Mesendoderm (in vitro differentiated cells): Measurements from ENCODE around the gene IRF2.

ENCODE experiments used
- DNase-seq: peaks from one replicate; pipeline ENCODE4 v3.0.0; 2013
- H2AK5ac ChIP-seq: 2 replicates; pipeline ENCODE4 v1.6.1; 2013; ENCODE audit warnings: low read length, inconsistent platforms
- H2BK120ac ChIP-seq: 2 replicates; pipeline ENCODE4 v1.6.1; 2013; ENCODE audit warnings: low read depth, mild to moderate bottlenecking, low read length, moderate library complexity, mixed read lengths
- H2BK15ac ChIP-seq: replicated peaks from 2 replicates; pipeline ENCODE4 v1.6.1; 2013; ENCODE audit warnings: low read depth, mild to moderate bottlenecking, moderate library complexity
- H2BK5ac ChIP-seq: 2 replicates; pipeline ENCODE4 v1.6.1; 2013; ENCODE audit warnings: low read length, inconsistent platforms
- H3K18ac ChIP-seq: 2 replicates; pipeline ENCODE4 v1.6.1; 2013; ENCODE audit warnings: mild to moderate bottlenecking, low read length, mixed read lengths
- H3K23ac ChIP-seq: one replicate; pipeline ENCODE4 v1.6.1; 2013; ENCODE audit warnings: low read length
- H3K27ac ChIP-seq: 2 replicates; pipeline ENCODE4 v1.5.1; 2013; ENCODE audit warnings: low read depth, mild to moderate bottlenecking, inconsistent platforms, low read length, moderate library complexity
- H3K27me3 ChIP-seq: 2 replicates; pipeline ENCODE4 v1.6.1; 2013; ENCODE audit warnings: low read length, control low read depth, mild to moderate bottlenecking, inconsistent platforms; ENCODE audit not compliant: insufficient read depth, poor library complexity
- H3K36me3 ChIP-seq: 2 replicates; pipeline ENCODE4 v1.6.1; 2013; ENCODE audit warnings: low read length, inconsistent platforms; ENCODE audit not compliant: control insufficient read depth, insufficient read depth
- H3K4ac ChIP-seq: one replicate; pipeline ENCODE4 v1.6.1; 2013; ENCODE audit warnings: low read depth, mild to moderate bottlenecking, low read length, moderate library complexity
- H3K4me1 ChIP-seq: 2 replicates; pipeline ENCODE4 v1.6.1; 2013; ENCODE audit warnings: low read depth, low read length, inconsistent platforms; ENCODE audit not compliant: control insufficient read depth
- H3K4me2 ChIP-seq: 2 replicates; pipeline ENCODE4 v1.6.1; 2013; ENCODE audit warnings: low read length
- H3K4me3 ChIP-seq: 2 replicates; pipeline ENCODE4 v1.5.1; 2013; ENCODE audit warnings: mild to moderate bottlenecking, low read length
- H3K56ac ChIP-seq: one replicate; pipeline ENCODE4 v1.6.1; 2013; ENCODE audit warnings: low read length
- H3K79me1 ChIP-seq: 2 replicates; pipeline ENCODE4 v1.6.1; 2013; ENCODE audit warnings: low read length, inconsistent platforms
- H3K79me2 ChIP-seq: 2 replicates; pipeline ENCODE4 v1.6.1; 2013; ENCODE audit warnings: mild to moderate bottlenecking, low read length; ENCODE audit not compliant: control insufficient read depth, insufficient read depth
- H3K9ac ChIP-seq: 2 replicates; pipeline ENCODE4 v1.6.1; 2013; ENCODE audit warnings: low read length, inconsistent platforms
- H4K5ac ChIP-seq: one replicate; pipeline ENCODE4 v1.6.1; 2013; ENCODE audit warnings: low read length
- H4K8ac ChIP-seq: one replicate; pipeline ENCODE4 v1.6.1; 2013; ENCODE audit warnings: low read depth, mild to moderate bottlenecking, control low read depth, low read length, moderate library complexity
- WGBS: extraction: QIAGEN DNeasy Blood & Tissue Kit; methylation state at CpG from one replicate; pipeline ENCODE4 v1.1.7; 2013; ENCODE audit warnings: low lambda C conversion rate, missing lambda C conversion rate; ENCODE audit not compliant: insufficient coverage; ENCODE audit errors: extremely low coverage; 5-methylcytosine and 5-hydroxymethylcytosine counted together

IRF2 gene

GRCh38 chr4:184397516-184398163 lies 76.7 kb downstream of the IRF2 start:
- no peak overlapping the region for H2BK15ac ChIP-seq
- no peaks in the 10 kb centered on the region for H3K27me3 ChIP-seq
- no peak overlapping the region for H2BK120ac ChIP-seq
- no peak overlapping the region for H3K23ac ChIP-seq
- no peak overlapping the region for H3K4ac ChIP-seq
- H4K5ac ChIP-seq: no peak overlapping the region
- H3K4me1 ChIP-seq: peaks cover 3% of the 10 kb centered on the region
- WGBS: no CpG with 5 or more reads among the region's 6 CpGs
- no peak overlapping the region for H3K56ac ChIP-seq
- no peak overlapping the region for H3K27ac ChIP-seq
- no peak overlapping the region for H2BK5ac ChIP-seq
- no peak overlapping the region for H3K4me3 ChIP-seq
- H3K79me1 ChIP-seq: no peaks in the 10 kb centered on the region
- no peak overlapping the region for H3K4me2 ChIP-seq
- no peak overlapping the region for H3K18ac ChIP-seq
- H4K8ac ChIP-seq: no peak overlapping the region
- no peaks in the 10 kb centered on the region for H3K79me2 ChIP-seq
- no peak for DNase-seq
- H3K9ac ChIP-seq: no peak overlapping the region
- H2AK5ac ChIP-seq: no peak overlapping the region
- no peaks in the 10 kb centered on the region for H3K36me3 ChIP-seq

- H3K23ac ChIP-seq: no peak overlapping the region
- H2AK5ac ChIP-seq: no peak overlapping the region
- no peaks in the 10 kb centered on the region for H3K79me2 ChIP-seq
- peaks cover 3% of the 10 kb centered on the region for H3K4me1 ChIP-seq
- no peak overlapping the region for H4K8ac ChIP-seq
- no peak overlapping the region for H3K4me2 ChIP-seq
- H3K56ac ChIP-seq: no peak overlapping the region
- no peaks in the 10 kb centered on the region for H3K36me3 ChIP-seq
- DNase-seq: no peak
- no peaks in the 10 kb centered on the region for H3K79me1 ChIP-seq
- no peak overlapping the region for H3K4me3 ChIP-seq
- no peak overlapping the region for H3K4ac ChIP-seq
- no peak overlapping the region for H2BK5ac ChIP-seq
- no peaks in the 10 kb centered on the region for H3K27me3 ChIP-seq
- no peak overlapping the region for H2BK15ac ChIP-seq
- no peak overlapping the region for H3K9ac ChIP-seq
- H3K18ac ChIP-seq: no peak overlapping the region
- no peak overlapping the region for H3K27ac ChIP-seq
- no peak overlapping the region for H4K5ac ChIP-seq
- WGBS: no CpG with 5 or more reads among the region's 15 CpGs
- H2BK120ac ChIP-seq: no peak overlapping the region
These were observed 77.5 kb downstream of the IRF2 start for GRCh38 chr4:184396570-184397515.

- Histone ChIP-seq H3K27me3 (no peaks in the 10 kb centered on the region), H3K79me2 (no peaks in the 10 kb centered on the region), H2BK15ac (no peak overlapping the region), H3K4ac (no peak overlapping the region), H3K9ac (no peak overlapping the region), H3K4me1 (no peaks in the 10 kb centered on the region), H2AK5ac (no peak overlapping the region), H3K79me1 (no peaks in the 10 kb centered on the region), H3K36me3 (no peaks in the 10 kb centered on the region), H4K5ac (no peak overlapping the region), H3K18ac (no peak overlapping the region), H3K27ac (no peak overlapping the region), H3K56ac (no peak overlapping the region), H3K4me2 (no peak overlapping the region), H2BK120ac (no peak overlapping the region), H3K4me3 (no peak overlapping the region), H3K23ac (no peak overlapping the region), H4K8ac (no peak overlapping the region), H2BK5ac (no peak overlapping the region)
- no CpG with 5 or more reads among the region's 14 CpGs for WGBS
- no peak for DNase-seq
These were observed 78.4 kb downstream of the IRF2 start for GRCh38 chr4:184395971-184396391.

GRCh38 chr4:184395451-184395917 lies 78.9 kb downstream of the IRF2 start:
- Histone ChIP-seq H2AK5ac (no peak overlapping the region), H3K4me1 (no peaks in the 10 kb centered on the region), H3K18ac (no peak overlapping the region), H3K4me3 (no peak overlapping the region), H2BK120ac (no peak overlapping the region), H3K4ac (no peak overlapping the region), H2BK15ac (no peak overlapping the region), H3K36me3 (no peaks in the 10 kb centered on the region), H2BK5ac (no peak overlapping the region), H3K23ac (no peak overlapping the region), H3K79me2 (no peaks in the 10 kb centered on the region), H3K4me2 (no peak overlapping the region), H3K27ac (no peak overlapping the region), H4K5ac (no peak overlapping the region), H3K56ac (no peak overlapping the region), H3K79me1 (no peaks in the 10 kb centered on the region), H3K9ac (no peak overlapping the region), H3K27me3 (no peaks in the 10 kb centered on the region), H4K8ac (no peak overlapping the region)
- WGBS: no CpG with 5 or more reads among the region's 7 CpGs
- DNase-seq: no peak

GRCh38 chr4:184392748-184393559 lies 81.4 kb downstream of the IRF2 start:
- H4K5ac ChIP-seq: no peak overlapping the region
- no peaks in the 10 kb centered on the region for H3K79me1 ChIP-seq
- H2BK5ac ChIP-seq: no peak overlapping the region
- H3K27ac ChIP-seq: no peak overlapping the region
- H3K9ac ChIP-seq: no peak overlapping the region
- no CpG with 5 or more reads among the region's 17 CpGs for WGBS
- H3K23ac ChIP-seq: no peak overlapping the region
- H4K8ac ChIP-seq: no peak overlapping the region
- H2BK15ac ChIP-seq: no peak overlapping the region
- no peaks in the 10 kb centered on the region for H3K79me2 ChIP-seq
- no peak overlapping the region for H2AK5ac ChIP-seq
- H3K56ac ChIP-seq: no peak overlapping the region
- DNase-seq: no peak
- H3K4ac ChIP-seq: no peak overlapping the region
- H3K18ac ChIP-seq: no peak overlapping the region
- H2BK120ac ChIP-seq: no peak overlapping the region
- no peaks in the 10 kb centered on the region for H3K27me3 ChIP-seq
- no peak overlapping the region for H3K4me2 ChIP-seq
- H3K4me3 ChIP-seq: no peak overlapping the region
- H3K4me1 ChIP-seq: peaks cover 6% of the 10 kb centered on the region
- no peaks in the 10 kb centered on the region for H3K36me3 ChIP-seq
